Transverse colon (tissue), 4 donors: ENCODE measurements around the gene AXDND1. TPM values are rescaled to one million over a fixed set of nuclear protein-coding genes. Genes with fewer than 3 reads are reported as not detected.
"Not testable (repeated sequence)": the region's sequence is repeated elsewhere in the genome, so short reads cannot be mapped to it uniquely, and the experiment has no call there.

Experiments
- DNase-seq: peaks from one replicate; pipeline ENCODE4 v3.0.0-alpha.2; 2019
- H3K27ac ChIP-seq, 4 donors: fragments of 200-600 bp; sonication (generic); 2 replicates each; pipeline ENCODE4 v1.5.1; 2016 to 2018; ENCODE audit warnings: inconsistent platforms in 4 of 4
- H3K27me3 ChIP-seq: fragments of 200-600 bp; sonication (generic); 2 replicates; pipeline ENCODE4 v1.5.1; 2017; ENCODE audit warnings: inconsistent platforms
- H3K36me3 ChIP-seq, 4 donors: fragments of 200-600 bp; sonication (generic); 2 replicates each; pipeline ENCODE4 v1.5.1; 2017 to 2019; ENCODE audit warnings: inconsistent platforms in 4 of 4
- H3K4me1 ChIP-seq, 4 donors: fragments of 200-600 bp; sonication (generic); 2 replicates each; pipeline ENCODE4 v1.5.1; 2017 to 2020; ENCODE audit warnings: inconsistent platforms in 4 of 4
- H3K4me3 ChIP-seq, 4 donors: fragments of 200-600 bp; sonication (generic); 1 replicate in 1 of 4; 2 replicates in 3 of 4; pipeline versions ENCODE4 v1.5.1 to v1.6.1; 2017 to 2019; ENCODE audit warnings: inconsistent platforms in 4 of 4
- H3K9me3 ChIP-seq, 2 donors: fragments of 200-600 bp; sonication (generic); 2 replicates each; pipeline ENCODE4 v1.5.1; 2017 to 2019; ENCODE audit warnings: inconsistent platforms in 2 of 2
- CTCF ChIP-seq, 5 experiments: fragments of 200-600 bp in 3 of 5; fragments of 450-650 bp in 2 of 5; sonication (generic) in 3 of 5; IDR thresholded peaks; 1 replicate in 2 of 5; 2 replicates in 3 of 5; pipeline ENCODE4 v1.5.1; 2016 to 2017; ENCODE audit warnings: antibody characterized with exemption in 5 of 5, inconsistent platforms in 3 of 5, mild to moderate bottlenecking in 2 of 5, moderate library complexity in 1 of 5
- EP300 ChIP-seq: sonication (generic); formaldehyde crosslinking; IDR thresholded peaks from one replicate; pipeline ENCODE4 v1.6.1; 2017; ENCODE audit warnings: antibody characterized with exemption, low read depth
- POLR2A ChIP-seq: fragments of 450-650 bp; IDR thresholded peaks from one replicate; pipeline ENCODE4 v1.6.1; 2016; ENCODE audit warnings: antibody characterized with exemption, mild to moderate bottlenecking, moderate library complexity
- POLR2AphosphoS5 ChIP-seq, 3 donors: sonication (generic); formaldehyde crosslinking; IDR thresholded peaks; one replicate each; pipeline ENCODE4 v1.6.1; 2016; ENCODE audit warnings: antibody characterized with exemption in 3 of 3
- WGBS, 2 donors: methylation state at CpG; one replicate each; pipeline ENCODE4 v1.1.5; 2018; ENCODE audit warnings: low coverage in 1 of 2; 5-methylcytosine and 5-hydroxymethylcytosine counted together
- in situ Hi-C, 4 donors: fragments of 200-750 bp; cut with MboI; loops; one replicate each; pipeline versions ENCODE4 v1.15.0 to v1.15.1; 2017; ENCODE audit warnings: low sequenced_read_pairs in 3 of 4, low pct_ligation_motif_present in 1 of 4, low pct_unique_long_range_greater_than_20kb in 1 of 4
- intact Hi-C: fragments of 100-400 bp; cut with DNase I; formaldehyde crosslinking; loops from one replicate; pipeline ENCODE4 v1.15.1; 2023; ENCODE audit warnings: low total_unique reads
- total RNA-seq, 4 donors: library from RNA; depleted of rRNA; stranded (reverse); fragments of >200 nt; gene quantifications; one replicate each; pipeline ENCODE4 v1.1.0, GENCODE V29; 2016

Gene AXDND1
- total RNA-seq, 4 donors from 2014 or later, result 3.1 to 8.4 (median 4.0) TPM

- DNase-seq, result no peak
- H3K9me3 ChIP-seq, result no peaks in the 10 kb centered on the region
- H3K4me3 ChIP-seq, result no peak overlapping the region
- TF ChIP-seq POLR2AphosphoS5 (IDR thresholded peaks at IDR 0.05), result no peak
- 88 to 92% methylated on average over 14 of the region's 14 CpGs for WGBS, 2 donors
- intact Hi-C loops (no loop called here), in situ Hi-C loops (no loop called here)
- H3K36me3 ChIP-seq, result no peaks in the 10 kb centered on the region
- H3K27ac ChIP-seq, result no peak overlapping the region
- no peaks in the 10 kb centered on the region for H3K4me1 ChIP-seq
- H3K27me3 ChIP-seq, result no peaks in the 10 kb centered on the region
Observed at GRCh38 chr1:179448437-179449149, 82.8 kb downstream of the AXDND1 start.

- in situ Hi-C loops, H3K27me3 ChIP-seq, intact Hi-C loops, H3K27ac ChIP-seq, H3K9me3 ChIP-seq, H3K4me1 ChIP-seq, H3K36me3 ChIP-seq, DNase-seq, H3K4me3 ChIP-seq: not testable (repeated sequence)
- WGBS, 2 donors, result 87 to 93% methylated on average over 2 of the region's 2 CpGs
Observed at GRCh38 chr1:179459606-179460206, 93.9 kb downstream of the AXDND1 start.

GRCh38 chr1:179465661-179466060, 99.9 kb downstream of the AXDND1 start:
- H3K27ac ChIP-seq, intact Hi-C loops, H3K9me3 ChIP-seq, H3K4me3 ChIP-seq, H3K4me1 ChIP-seq, DNase-seq, H3K36me3 ChIP-seq, in situ Hi-C loops, H3K27me3 ChIP-seq: not testable (repeated sequence)
- WGBS, 2 donors, result 91% methylated on average over 11 of the region's 11 CpGs; no CpG with 5 or more reads in 1 of the 2 donors

GRCh38 chr1:179474713-179475112, 108.9 kb downstream of the AXDND1 start:
- WGBS, 2 donors, result 69 to 70% methylated on average over 2 to 3 of the region's 3 CpGs
- in situ Hi-C loops, result no loop called here

GRCh38 chr1:179476484-179476883, 110.7 kb downstream of the AXDND1 start:
- Histone ChIP-seq H3K36me3 (no peaks in the 10 kb centered on the region), H3K27ac (no peak overlapping the region), H3K27me3 (no peaks in the 10 kb centered on the region), H3K9me3 (peaks cover 17 to 21% of the 10 kb centered on the region in 2 donors), H3K4me3 (no peak overlapping the region), H3K4me1 (no peaks in the 10 kb centered on the region)
- WGBS, 2 donors, result 45 to 71% methylated on average over 1 to 2 of the region's 2 CpGs
- DNase-seq, result no peak
- intact Hi-C loops, result no loop called here
- TF ChIP-seq CTCF (IDR thresholded peaks at IDR 0.05), result no peak
- no peak for TF ChIP-seq POLR2A
- TF ChIP-seq EP300, result no peak
- no peak for TF ChIP-seq POLR2AphosphoS5 (IDR thresholded peaks at IDR 0.05)
- in situ Hi-C loops, result no loop called here

More at GRCh38 chr1:179474713-179475112, 108.9 kb downstream of the AXDND1 start:
- Histone ChIP-seq H3K36me3 (no peaks in the 10 kb centered on the region), H3K4me3 (no peak overlapping the region), H3K4me1 (no peaks in the 10 kb centered on the region), H3K9me3 (peaks cover 17 to 21% of the 10 kb centered on the region in 2 donors), H3K27me3 (no peaks in the 10 kb centered on the region), H3K27ac (no peak overlapping the region)
- intact Hi-C loops, result no loop called here
- TF ChIP-seq POLR2AphosphoS5 (IDR thresholded peaks at IDR 0.05) (no peak), EP300 (no peak), POLR2A (no peak), CTCF (IDR thresholded peaks at IDR 0.05) (no peak)
- DNase-seq, result no peak
